Loucy (cell line): ENCODE measurements around the gene SMIM22.

ENCODE experiments used
- H2AFZ ChIP-seq: fragments of 200-600 bp; sonication (generic); 2 replicates; pipeline ENCODE4 v1.6.0; 2016; ENCODE audit warnings: antibody characterized with exemption, mild to moderate bottlenecking, low read length, moderate library complexity
- H3F3A ChIP-seq: fragments of 200-600 bp; 2 replicates; pipeline ENCODE4 v1.6.0; 2016; ENCODE audit warnings: antibody characterized with exemption, low read depth, mild to moderate bottlenecking
- H3K27me3 ChIP-seq: fragments of 200-600 bp; sonication (generic); 2 replicates; pipeline ENCODE4 v1.6.1; 2014; ENCODE audit warnings: low read length, mild to moderate bottlenecking; ENCODE audit not compliant: insufficient read depth, poor library complexity, severe bottlenecking
- H3K36me3 ChIP-seq: fragments of 200-600 bp; sonication (generic); 2 replicates; pipeline ENCODE4 v1.6.1; 2016; ENCODE audit warnings: low read length; ENCODE audit not compliant: insufficient read depth
- H3K4me1 ChIP-seq: fragments of 200-600 bp; sonication (generic); 2 replicates; pipeline ENCODE4 v1.5.1; 2014; ENCODE audit warnings: low read length, mild to moderate bottlenecking; ENCODE audit not compliant: insufficient read depth, poor library complexity, severe bottlenecking
- H3K4me2 ChIP-seq: fragments of 200-600 bp; sonication (generic); 2 replicates; pipeline ENCODE4 v1.6.0; 2014; ENCODE audit warnings: antibody characterized with exemption, low read length, low read depth, mild to moderate bottlenecking; ENCODE audit not compliant: poor library complexity, severe bottlenecking
- H3K4me3 ChIP-seq: fragments of 200-600 bp; sonication (generic); 2 replicates; pipeline ENCODE4 v1.5.1; 2014; ENCODE audit warnings: low read length, mild to moderate bottlenecking, mixed read lengths; ENCODE audit not compliant: poor library complexity, severe bottlenecking
- H3K79me2 ChIP-seq: fragments of 200-600 bp; sonication (generic); 2 replicates; pipeline ENCODE4 v1.6.1; 2014; ENCODE audit warnings: low read length; ENCODE audit not compliant: insufficient read depth
- H3K9ac ChIP-seq: fragments of 200-600 bp; sonication (generic); 2 replicates; pipeline ENCODE4 v1.6.0; 2014; ENCODE audit warnings: mild to moderate bottlenecking, low read depth, low read length, moderate library complexity; ENCODE audit not compliant: poor library complexity, severe bottlenecking
- H3K9me2 ChIP-seq: fragments of 200-600 bp; sonication (generic); replicated peaks from 2 replicates; pipeline ENCODE4 v1.6.1; 2016; ENCODE audit warnings: low read depth, low read length, mixed read lengths
- H3K9me3 ChIP-seq: fragments of 200-600 bp; sonication (generic); 2 replicates; pipeline ENCODE4 v1.6.1; 2014; ENCODE audit warnings: mild to moderate bottlenecking, antibody characterized with exemption, low read length, low read depth; ENCODE audit not compliant: insufficient read depth
- H4K20me1 ChIP-seq: fragments of 200-600 bp; sonication (generic); 2 replicates; pipeline ENCODE4 v1.6.0; 2014; ENCODE audit warnings: antibody characterized with exemption, low read length, mild to moderate bottlenecking; ENCODE audit not compliant: insufficient read depth, poor library complexity, severe bottlenecking
- EZH2phosphoT487 ChIP-seq: fragments of 200-600 bp; IDR thresholded peaks from 2 replicates; pipeline ENCODE4 v1.6.1; 2018; ENCODE audit warnings: antibody characterized with exemption, mild to moderate bottlenecking, moderate library complexity, borderline replicate concordance
- TF ChIP-seq, protein P1 (sequence below): fragments of 200-600 bp; sonication (generic); conservative IDR thresholded peaks from 2 replicates; pipeline ENCODE4 v1.5.1; 2014; ENCODE audit warnings: mild to moderate bottlenecking, antibody characterized with exemption, low read length

Gene SMIM22

DNA sequence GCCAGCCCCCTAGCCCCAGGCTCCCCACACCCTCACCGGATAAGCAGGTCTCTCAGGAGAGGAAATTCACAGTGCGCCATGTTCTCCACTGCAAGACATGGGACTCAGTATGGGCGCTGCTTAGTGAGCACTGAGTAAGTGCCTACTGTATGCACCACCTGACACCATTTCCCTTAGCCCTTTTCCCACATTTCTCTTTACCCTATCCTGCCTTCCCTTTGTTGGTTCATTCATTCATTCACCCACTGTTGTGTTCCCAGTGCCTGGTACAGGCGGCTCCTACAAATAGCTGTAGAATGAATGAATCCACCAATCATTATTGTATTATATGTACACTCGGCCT lies 17.1 kb upstream of the SMIM22 start:
- no peak overlapping the region for H2AFZ ChIP-seq
- H3K4me2 ChIP-seq: no peak overlapping the region
- no peaks in the 10 kb centered on the region for H3K79me2 ChIP-seq
- H3K27me3 ChIP-seq: no peaks in the 10 kb centered on the region
- no peaks in the 10 kb centered on the region for H3F3A ChIP-seq
- no peaks in the 10 kb centered on the region for H3K9me3 ChIP-seq
- H3K36me3 ChIP-seq: no peaks in the 10 kb centered on the region
- no peaks in the 10 kb centered on the region for H3K4me1 ChIP-seq
- TF ChIP-seq, protein P1, sequence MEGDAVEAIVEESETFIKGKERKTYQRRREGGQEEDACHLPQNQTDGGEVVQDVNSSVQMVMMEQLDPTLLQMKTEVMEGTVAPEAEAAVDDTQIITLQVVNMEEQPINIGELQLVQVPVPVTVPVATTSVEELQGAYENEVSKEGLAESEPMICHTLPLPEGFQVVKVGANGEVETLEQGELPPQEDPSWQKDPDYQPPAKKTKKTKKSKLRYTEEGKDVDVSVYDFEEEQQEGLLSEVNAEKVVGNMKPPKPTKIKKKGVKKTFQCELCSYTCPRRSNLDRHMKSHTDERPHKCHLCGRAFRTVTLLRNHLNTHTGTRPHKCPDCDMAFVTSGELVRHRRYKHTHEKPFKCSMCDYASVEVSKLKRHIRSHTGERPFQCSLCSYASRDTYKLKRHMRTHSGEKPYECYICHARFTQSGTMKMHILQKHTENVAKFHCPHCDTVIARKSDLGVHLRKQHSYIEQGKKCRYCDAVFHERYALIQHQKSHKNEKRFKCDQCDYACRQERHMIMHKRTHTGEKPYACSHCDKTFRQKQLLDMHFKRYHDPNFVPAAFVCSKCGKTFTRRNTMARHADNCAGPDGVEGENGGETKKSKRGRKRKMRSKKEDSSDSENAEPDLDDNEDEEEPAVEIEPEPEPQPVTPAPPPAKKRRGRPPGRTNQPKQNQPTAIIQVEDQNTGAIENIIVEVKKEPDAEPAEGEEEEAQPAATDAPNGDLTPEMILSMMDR: no peak
- TF ChIP-seq EZH2phosphoT487: no peak
- no peak overlapping the region for H3K9ac ChIP-seq
- no peak overlapping the region for H3K4me3 ChIP-seq
- no peaks in the 10 kb centered on the region for H4K20me1 ChIP-seq
- no peaks in the 10 kb centered on the region for H3K9me2 ChIP-seq

DNA sequence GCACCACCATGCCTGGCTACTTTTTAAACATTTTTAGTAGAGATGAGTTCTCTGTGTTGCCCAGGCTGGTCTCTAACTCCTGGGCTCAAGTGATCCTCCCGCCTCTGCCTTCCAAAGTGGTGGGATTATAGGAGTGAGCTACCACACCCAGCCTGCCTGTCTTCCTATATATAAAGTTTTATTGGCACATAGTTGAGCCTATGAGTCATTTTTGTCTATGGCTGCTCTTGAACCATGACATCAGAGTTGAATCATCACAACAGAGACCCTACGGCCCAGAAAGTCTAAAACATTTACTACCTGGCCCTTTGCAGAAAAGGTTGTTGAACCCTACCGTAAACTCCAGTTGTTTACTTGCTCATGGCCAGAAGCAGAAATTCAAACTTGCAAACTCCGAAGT lies 14.9 kb upstream of the SMIM22 start:
- Histone ChIP-seq H2AFZ (no peak overlapping the region), H3K4me2 (no peak overlapping the region), H3K4me3 (no peak overlapping the region), H3F3A (no peaks in the 10 kb centered on the region), H3K4me1 (no peaks in the 10 kb centered on the region), H3K9ac (no peak overlapping the region), H3K27me3 (no peaks in the 10 kb centered on the region), H3K9me3 (no peaks in the 10 kb centered on the region), H3K36me3 (no peaks in the 10 kb centered on the region), H3K79me2 (no peaks in the 10 kb centered on the region), H4K20me1 (no peaks in the 10 kb centered on the region), H3K9me2 (no peaks in the 10 kb centered on the region)
- TF ChIP-seq EZH2phosphoT487: no peak
- TF ChIP-seq, protein P1: no peak

DNA sequence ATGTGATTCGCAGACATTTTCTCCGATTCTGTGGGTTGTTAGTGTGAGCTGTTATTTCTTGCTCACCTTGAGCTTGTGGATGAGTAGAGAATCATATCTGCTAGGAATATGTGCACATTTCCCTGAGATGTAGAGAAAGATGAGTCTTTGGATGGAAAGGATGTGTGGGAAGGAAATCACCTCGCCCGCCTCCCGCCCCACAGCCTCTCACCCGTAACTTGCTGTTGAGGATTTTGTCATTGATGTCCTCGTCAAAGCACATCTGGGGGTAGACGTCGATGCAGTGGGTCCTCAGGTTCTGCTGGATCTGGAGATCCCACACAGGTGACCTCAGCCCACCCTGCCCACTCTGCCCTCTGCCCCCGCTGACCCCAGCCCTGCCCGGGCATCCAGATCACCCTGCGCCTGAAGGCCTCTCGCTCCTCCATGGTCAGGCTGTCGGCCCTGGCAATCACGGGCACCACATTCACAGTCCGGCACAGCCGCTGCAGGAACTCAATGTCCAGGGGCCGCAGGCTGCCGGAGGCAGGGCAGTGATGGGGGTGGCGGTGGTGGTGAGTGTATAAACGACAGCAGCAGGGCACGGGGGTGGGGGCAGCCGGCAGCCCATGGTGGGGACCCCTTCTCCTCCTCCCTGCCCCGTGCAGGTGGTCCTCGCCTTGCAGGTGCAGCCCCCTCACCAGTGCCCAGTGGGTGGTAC lies 11.8 kb upstream of the SMIM22 start:
- Histone ChIP-seq H3K4me1 (no peaks in the 10 kb centered on the region), H3K4me3 (no peak overlapping the region), H2AFZ (no peak overlapping the region), H3K36me3 (no peaks in the 10 kb centered on the region), H3K27me3 (no peaks in the 10 kb centered on the region), H3K9me2 (no peaks in the 10 kb centered on the region), H4K20me1 (no peaks in the 10 kb centered on the region), H3K79me2 (no peaks in the 10 kb centered on the region), H3F3A (no peaks in the 10 kb centered on the region), H3K9me3 (no peaks in the 10 kb centered on the region), H3K9ac (no peak overlapping the region), H3K4me2 (no peak overlapping the region)
- TF ChIP-seq, protein P1: no peak
- no peak for TF ChIP-seq EZH2phosphoT487
